Neural crest cell (in vitro differentiated cells): ENCODE measurements around the gene MROH9. TPM values are rescaled to one million over a fixed set of nuclear protein-coding genes. Genes with fewer than 3 reads are reported as not detected.

Source experiments
- DNase-seq: peaks from one replicate; pipeline ENCODE4 v3.0.0; 2021; ENCODE audit warnings: low read depth, mixed read lengths, low spot score
- H3K27ac Mint-ChIP-seq: one replicate; pipeline ENCODE4 v1.8.0; 2021; ENCODE audit warnings: mild to moderate bottlenecking, mixed read lengths; ENCODE audit not compliant: unreplicated experiment
- H3K27me3 Mint-ChIP-seq: 2 replicates; pipeline ENCODE4 v1.8.0; 2021; ENCODE audit warnings: low read depth, mild to moderate bottlenecking, mixed read lengths
- H3K36me3 Mint-ChIP-seq: 2 replicates; pipeline ENCODE4 v1.8.0; 2021; ENCODE audit warnings: low read depth, mild to moderate bottlenecking, mixed read lengths
- H3K4me1 Mint-ChIP-seq: 2 replicates; pipeline ENCODE4 v1.8.0; 2021; ENCODE audit warnings: mixed read lengths
- H3K4me3 Mint-ChIP-seq: one replicate; pipeline ENCODE4 v1.8.0; 2021; ENCODE audit warnings: mild to moderate bottlenecking, mixed read lengths
- H3K9me3 Mint-ChIP-seq: 2 replicates; pipeline ENCODE4 v1.8.0; 2021; ENCODE audit warnings: mixed read lengths
- total RNA-seq: library from RNA; stranded (reverse); gene quantifications from 2 replicates; pipeline ENCODE4 v1.2.1, GENCODE V29; 2021
- TF ChIP-seq, protein P1 (sequence below): fragments of 200-600 bp; sonication (generic); conservative IDR thresholded peaks from 2 replicates; pipeline ENCODE4 v1.5.0; 2021; ENCODE audit warnings: antibody characterized with exemption, mild to moderate bottlenecking

Gene MROH9
- total RNA-seq, 1 donor from 2014 or later, result not detected

- H3K4me3 Mint-ChIP-seq, result no peak overlapping the region
- H3K27me3 Mint-ChIP-seq, result no peaks in the 10 kb centered on the region
- H3K9me3 Mint-ChIP-seq, result no peaks in the 10 kb centered on the region
- H3K4me1 Mint-ChIP-seq, result no peaks in the 10 kb centered on the region
- no peak overlapping the region for H3K27ac Mint-ChIP-seq
- TF ChIP-seq, protein P1, sequence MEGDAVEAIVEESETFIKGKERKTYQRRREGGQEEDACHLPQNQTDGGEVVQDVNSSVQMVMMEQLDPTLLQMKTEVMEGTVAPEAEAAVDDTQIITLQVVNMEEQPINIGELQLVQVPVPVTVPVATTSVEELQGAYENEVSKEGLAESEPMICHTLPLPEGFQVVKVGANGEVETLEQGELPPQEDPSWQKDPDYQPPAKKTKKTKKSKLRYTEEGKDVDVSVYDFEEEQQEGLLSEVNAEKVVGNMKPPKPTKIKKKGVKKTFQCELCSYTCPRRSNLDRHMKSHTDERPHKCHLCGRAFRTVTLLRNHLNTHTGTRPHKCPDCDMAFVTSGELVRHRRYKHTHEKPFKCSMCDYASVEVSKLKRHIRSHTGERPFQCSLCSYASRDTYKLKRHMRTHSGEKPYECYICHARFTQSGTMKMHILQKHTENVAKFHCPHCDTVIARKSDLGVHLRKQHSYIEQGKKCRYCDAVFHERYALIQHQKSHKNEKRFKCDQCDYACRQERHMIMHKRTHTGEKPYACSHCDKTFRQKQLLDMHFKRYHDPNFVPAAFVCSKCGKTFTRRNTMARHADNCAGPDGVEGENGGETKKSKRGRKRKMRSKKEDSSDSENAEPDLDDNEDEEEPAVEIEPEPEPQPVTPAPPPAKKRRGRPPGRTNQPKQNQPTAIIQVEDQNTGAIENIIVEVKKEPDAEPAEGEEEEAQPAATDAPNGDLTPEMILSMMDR, result no peak
- no peak for DNase-seq
- H3K36me3 Mint-ChIP-seq, result no peaks in the 10 kb centered on the region
Observed at GRCh38 chr1:171081763-171082201, 146.4 kb downstream of the MROH9 start.

DNA sequence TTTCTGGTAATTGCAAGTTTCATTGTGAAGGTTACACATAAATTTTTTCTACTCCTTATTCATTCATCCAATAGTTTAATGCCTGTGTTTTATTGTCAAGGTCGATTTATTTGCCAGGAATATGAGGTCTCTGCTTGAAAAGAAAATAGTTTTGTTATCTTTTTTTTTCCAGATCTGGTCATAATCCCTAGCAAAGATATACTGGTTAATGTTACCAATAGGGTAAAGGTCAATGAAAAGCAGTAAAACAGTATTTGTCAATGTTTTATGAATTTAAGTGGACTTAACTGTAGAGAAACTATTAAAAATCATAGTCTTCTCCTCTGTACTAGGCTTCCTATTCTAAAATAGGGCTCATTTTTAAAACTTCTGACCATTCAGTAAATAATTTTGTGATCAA lies 147.3 kb downstream of the MROH9 start:
- no peaks in the 10 kb centered on the region for H3K36me3 Mint-ChIP-seq
- H3K27me3 Mint-ChIP-seq, result no peaks in the 10 kb centered on the region
- H3K4me3 Mint-ChIP-seq, result no peak overlapping the region
- H3K4me1 Mint-ChIP-seq, result no peaks in the 10 kb centered on the region
- no peak overlapping the region for H3K27ac Mint-ChIP-seq
- TF ChIP-seq, protein P1, result no peak
- peaks cover 2% of the 10 kb centered on the region for H3K9me3 Mint-ChIP-seq
- no peak for DNase-seq

GRCh38 chr1:171083222-171083621 lies 147.9 kb downstream of the MROH9 start:
- TF ChIP-seq, protein P1, result no peak
- H3K4me1 Mint-ChIP-seq, result no peaks in the 10 kb centered on the region
- H3K27ac Mint-ChIP-seq, result no peak overlapping the region
- no peak for DNase-seq
- H3K36me3 Mint-ChIP-seq, result no peaks in the 10 kb centered on the region
- no peaks in the 10 kb centered on the region for H3K27me3 Mint-ChIP-seq
- no peak overlapping the region for H3K4me3 Mint-ChIP-seq
- peaks cover 2% of the 10 kb centered on the region for H3K9me3 Mint-ChIP-seq

GRCh38 chr1:171084091-171084490 lies 148.8 kb downstream of the MROH9 start:
- Mint-ChIP-seq H3K27ac (no peak overlapping the region), H3K4me1 (no peaks in the 10 kb centered on the region), H3K9me3 (peaks cover 2% of the 10 kb centered on the region), H3K4me3 (no peak overlapping the region), H3K36me3 (no peaks in the 10 kb centered on the region), H3K27me3 (no peaks in the 10 kb centered on the region)
- TF ChIP-seq, protein P1, result no peak
- DNase-seq, result no peak

GRCh38 chr1:171084870-171085269 lies 149.5 kb downstream of the MROH9 start:
- DNase-seq, result no peak
- TF ChIP-seq, protein P1, result no peak
- Mint-ChIP-seq H3K4me3 (no peak overlapping the region), H3K27ac (no peak overlapping the region), H3K4me1 (no peaks in the 10 kb centered on the region), H3K27me3 (no peaks in the 10 kb centered on the region), H3K9me3 (peaks cover 2% of the 10 kb centered on the region), H3K36me3 (no peaks in the 10 kb centered on the region)

GRCh38 chr1:171087896-171088295 lies 152.6 kb downstream of the MROH9 start:
- TF ChIP-seq, protein P1, result no peak
- DNase-seq, result no peak
- Mint-ChIP-seq H3K9me3 (peaks cover 2% of the 10 kb centered on the region), H3K27me3 (no peaks in the 10 kb centered on the region), H3K36me3 (no peaks in the 10 kb centered on the region), H3K27ac (no peak overlapping the region), H3K4me1 (no peaks in the 10 kb centered on the region), H3K4me3 (no peak overlapping the region)
